DND-41 (cell line): Measurements from ENCODE around the gene FARP2.
A peak's percentile ranks its signal among the peaks of the same experiment; 100 is the strongest.

Experiments
- ATAC-seq: fragments of 200-7000 bp; cut with Tn5 transposase; 3 replicates; pipeline ENCODE4 v1.9.1; 2021; ENCODE audit warnings: low read depth; ENCODE audit not compliant: insufficient read depth
- DNase-seq: peaks from one replicate; pipeline ENCODE4 v3.0.0-alpha.2; 2020
- H2AFZ ChIP-seq: 2 replicates; pipeline ENCODE4 v1.6.0; 2012; ENCODE audit warnings: low read depth, low read length
- H3K27ac ChIP-seq: 2 replicates; pipeline ENCODE4 v1.5.1; 2012; ENCODE audit warnings: low read length, inconsistent platforms
- H3K27me3 ChIP-seq: fragments of 200-600 bp; sonication (generic); 2 replicates; pipeline ENCODE4 v1.6.0; 2012; ENCODE audit warnings: low read length, mild to moderate bottlenecking, inconsistent platforms; ENCODE audit not compliant: insufficient read depth, poor library complexity
- H3K36me3 ChIP-seq: 2 replicates; pipeline ENCODE4 v1.5.1; 2012; ENCODE audit warnings: low read length, inconsistent platforms; ENCODE audit not compliant: insufficient read depth
- H3K4me1 ChIP-seq: 2 replicates; pipeline ENCODE4 v1.5.1; 2012; ENCODE audit warnings: mild to moderate bottlenecking, low read length; ENCODE audit not compliant: insufficient read depth
- H3K4me2 ChIP-seq: 2 replicates; pipeline ENCODE4 v1.6.0; 2012; ENCODE audit warnings: mild to moderate bottlenecking, moderate library complexity, low read length, inconsistent platforms; ENCODE audit not compliant: insufficient read depth
- H3K4me3 ChIP-seq, 2 experiments: fragments of 200-600 bp in 1 of 2; shearing (Covaris generic) in 1 of 2; 2 replicates each; pipeline ENCODE4 v1.5.1; 2012 to 2016; ENCODE audit warnings: inconsistent platforms in 2 of 2, low read length in 2 of 2, mild to moderate bottlenecking in 2 of 2, low read depth in 1 of 2, moderate library complexity in 1 of 2
- H3K79me2 ChIP-seq: 2 replicates; pipeline ENCODE4 v1.6.0; 2012; ENCODE audit warnings: low read length, inconsistent platforms; ENCODE audit not compliant: insufficient read depth
- H3K9ac ChIP-seq: 2 replicates; pipeline ENCODE4 v1.6.0; 2012; ENCODE audit warnings: low read depth, mild to moderate bottlenecking, inconsistent platforms, low read length, moderate library complexity
- H3K9me3 ChIP-seq: 2 replicates; pipeline ENCODE4 v1.5.1; 2012; ENCODE audit warnings: low read length, moderate library complexity, mild to moderate bottlenecking, inconsistent platforms; ENCODE audit not compliant: insufficient read depth, severe bottlenecking
- H4K20me1 ChIP-seq: 2 replicates; pipeline ENCODE4 v1.6.0; 2012; ENCODE audit warnings: low read length; ENCODE audit not compliant: insufficient read depth
- CTCF ChIP-seq: IDR thresholded peaks from 2 replicates; pipeline ENCODE4 v1.5.1; 2012; ENCODE audit warnings: borderline replicate concordance, low read length, moderate library complexity, mild to moderate bottlenecking; ENCODE audit not compliant: poor library complexity, severe bottlenecking; ENCODE audit errors: extremely low read depth
- EZH2 ChIP-seq: IDR thresholded peaks from 3 replicates; pipeline ENCODE4 v1.6.1; 2012; ENCODE audit warnings: borderline replicate concordance, low read depth, mild to moderate bottlenecking, moderate library complexity, low read length, inconsistent platforms; ENCODE audit not compliant: severe bottlenecking

FARP2 gene

GRCh38 chr2:241490825-241491506 is 134.9 kb downstream of the FARP2 start:
- no peak overlapping the region for H2AFZ ChIP-seq
- H3K27ac ChIP-seq = no peak overlapping the region
- H3K36me3 ChIP-seq = peaks cover 28% of the 10 kb centered on the region
- H4K20me1 ChIP-seq = peaks cover 3% of the 10 kb centered on the region
- H3K27me3 ChIP-seq = no peaks in the 10 kb centered on the region
- TF ChIP-seq EZH2 (no peak), CTCF (no peak)
- H3K9ac ChIP-seq = no peak overlapping the region
- no peaks in the 10 kb centered on the region for H3K9me3 ChIP-seq
- H3K4me3 ChIP-seq = no peak overlapping the region
- no peaks in the 10 kb centered on the region for H3K4me1 ChIP-seq
- ATAC-seq (peak; percentile 7; the same call in 1 of the 3 replicates), DNase-seq (no peak)
- no peaks in the 10 kb centered on the region for H3K79me2 ChIP-seq
- no peak overlapping the region for H3K4me2 ChIP-seq

- TF ChIP-seq EZH2 (no peak), CTCF (no peak)
- peak; percentile 15; the same call in 1 of the 3 replicates for ATAC-seq
- no peaks in the 10 kb centered on the region for H3K9me3 ChIP-seq
These were observed 135.6 kb downstream of the FARP2 start for GRCh38 chr2:241491549-241492173.

GRCh38 chr2:241492174-241492565 is 136.1 kb downstream of the FARP2 start:
- peaks cover 3% of the 10 kb centered on the region for H4K20me1 ChIP-seq
- peak; percentile 28; the same call in 1 of the 3 replicates for ATAC-seq
- TF ChIP-seq EZH2 (no peak), CTCF (no peak)

More at GRCh38 chr2:241491549-241492173, 135.6 kb downstream of the FARP2 start:
- Histone ChIP-seq H3K9ac (no peak overlapping the region), H3K27me3 (no peaks in the 10 kb centered on the region), H3K27ac (no peak overlapping the region), H3K79me2 (no peaks in the 10 kb centered on the region), H3K4me2 (no peak overlapping the region), H4K20me1 (peaks cover 3% of the 10 kb centered on the region), H3K4me1 (no peaks in the 10 kb centered on the region), H2AFZ (no peak overlapping the region), H3K36me3 (peaks cover 35% of the 10 kb centered on the region), H3K4me3 (no peak overlapping the region)
- DNase-seq = no peak

More at GRCh38 chr2:241492174-241492565, 136.1 kb downstream of the FARP2 start:
- Histone ChIP-seq H3K79me2 (no peaks in the 10 kb centered on the region), H3K4me2 (no peak overlapping the region), H3K27me3 (no peaks in the 10 kb centered on the region), H3K4me1 (no peaks in the 10 kb centered on the region), H3K9me3 (no peaks in the 10 kb centered on the region), H3K4me3 (no peak overlapping the region), H3K36me3 (peaks cover 40% of the 10 kb centered on the region), H3K9ac (no peak overlapping the region), H2AFZ (no peak overlapping the region), H3K27ac (no peak overlapping the region)
- DNase-seq = no peak
